Activated CD8-positive, alpha-beta memory T cell treated with anti-CD3 and anti-CD28 coated beads for 36 hours (primary cell): ENCODE data around the gene DAB1. TPM values are rescaled to one million over a fixed set of nuclear protein-coding genes. Genes with fewer than 3 reads are reported as not detected.

Experiments
- CTCF ChIA-PET: fragments of 350-600 bp; sonication (Branson Sonifier 250); formaldehyde crosslinking; loops from one replicate; lab custom pipeline; 2021; ENCODE audit warnings: antibody characterized with exemption; lab: Charles Lee
- POLR2A ChIA-PET: fragments of 350-600 bp; sonication (Branson Sonifier 250); formaldehyde crosslinking; loops from one replicate; lab custom pipeline; 2021; ENCODE audit warnings: antibody characterized with exemption; lab: Charles Lee
- total RNA-seq, 2 experiments: library from RNA; stranded (reverse); gene quantifications; one replicate each; pipeline ENCODE4 v1.2.3, GENCODE V29; 2021

DAB1 gene
- total RNA-seq, 2 experiments from 2014 or later: not detected

- ChIA-PET CTCF (no interaction called here), POLR2A (no interaction called here)
Observed at GRCh38 chr1:57327946-57328345, 95.9 kb downstream of the DAB1 start.

DNA sequence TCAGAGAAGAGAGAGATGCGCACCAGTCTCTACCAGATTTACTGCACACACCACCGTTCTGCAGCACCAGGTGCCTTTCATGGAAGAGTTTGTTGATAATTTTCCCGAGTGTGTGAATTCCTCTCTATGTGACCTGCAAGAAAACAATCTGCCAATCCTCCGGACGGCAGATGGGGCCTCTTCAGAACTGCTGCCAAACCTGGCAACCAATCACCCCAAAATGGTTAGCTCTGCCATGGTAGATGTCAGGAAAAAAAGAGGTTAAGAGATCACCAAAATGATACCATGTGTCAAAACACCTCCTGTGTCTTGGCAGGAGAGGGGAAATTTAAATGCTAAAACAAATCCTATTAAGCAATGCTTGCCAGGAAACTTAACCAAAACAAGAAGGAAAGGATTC, 96.5 kb downstream of the DAB1 start:
- POLR2A ChIA-PET: no interaction called here
- CTCF ChIA-PET: no interaction called here

- POLR2A ChIA-PET: no interaction called here
- CTCF ChIA-PET: no interaction called here
Observed at GRCh38 chr1:57325536-57325935, 98.3 kb downstream of the DAB1 start.

DNA sequence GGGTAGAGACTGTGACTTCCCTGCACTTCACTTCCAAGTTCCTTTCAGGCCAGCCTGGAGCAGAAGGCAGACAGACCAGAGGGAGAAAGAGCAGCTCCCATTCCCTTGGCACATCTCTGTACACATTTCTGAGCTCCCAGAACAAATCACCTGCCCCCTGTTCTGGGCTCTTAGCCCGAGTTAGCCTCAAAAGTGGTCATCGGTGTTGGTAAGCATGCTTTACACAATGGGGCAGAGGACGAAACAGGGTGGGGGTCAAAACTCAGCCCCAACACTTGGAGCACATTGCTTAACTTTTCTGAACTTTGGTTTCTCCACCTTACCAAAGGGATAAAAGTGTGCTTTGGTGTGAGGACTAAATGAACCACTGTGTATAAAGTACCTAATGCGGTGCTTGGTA, 98.7 kb downstream of the DAB1 start:
- ChIA-PET POLR2A (no interaction called here), CTCF (no interaction called here)

DNA sequence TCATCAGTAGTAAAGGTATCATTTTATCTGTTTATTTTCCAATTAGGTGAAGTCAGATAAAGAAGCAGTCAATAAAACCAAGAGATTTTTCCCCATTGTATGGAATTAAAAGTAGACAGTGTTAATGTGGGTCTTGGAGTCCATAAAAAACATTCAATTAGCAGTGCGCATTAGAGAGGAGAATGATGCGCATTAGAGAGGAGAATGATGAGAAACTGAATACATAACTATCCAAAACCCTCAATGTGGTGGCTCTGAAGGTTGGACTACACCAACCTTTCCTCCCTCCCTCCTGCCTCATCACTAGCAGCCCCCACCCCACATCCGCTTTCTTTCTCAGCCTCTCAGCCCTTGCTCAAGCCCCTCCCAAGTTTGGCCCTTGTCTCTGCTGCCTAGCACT, 99.5 kb downstream of the DAB1 start:
- POLR2A ChIA-PET: no interaction called here
- CTCF ChIA-PET: no interaction called here

- ChIA-PET POLR2A (no interaction called here), CTCF (no interaction called here)
Observed at GRCh38 chr1:57321776-57322175, 102.1 kb downstream of the DAB1 start.

DNA sequence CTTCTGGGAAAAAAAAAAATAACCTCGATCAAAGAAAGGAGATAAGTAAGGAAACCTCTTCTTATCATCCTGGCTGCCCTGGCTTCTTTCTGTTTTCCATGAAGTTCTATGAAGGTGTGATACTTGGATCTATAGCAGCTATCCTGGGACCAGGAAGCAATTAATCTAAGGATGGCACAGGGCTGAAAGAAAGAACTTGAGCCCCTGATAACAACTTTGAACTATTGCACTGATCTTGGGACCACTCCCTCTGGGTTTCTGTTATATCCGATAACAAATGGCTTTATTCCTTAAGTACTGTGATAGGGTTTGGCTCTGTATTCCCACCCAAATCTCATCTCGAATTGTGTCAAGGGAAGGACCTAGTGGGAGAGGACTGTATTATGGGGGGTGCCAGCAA, 104.1 kb downstream of the DAB1 start:
- POLR2A ChIA-PET: no interaction called here
- CTCF ChIA-PET: no interaction called here

GRCh38 chr1:57319165-57319564, 104.7 kb downstream of the DAB1 start:
- CTCF ChIA-PET: no interaction called here
- POLR2A ChIA-PET: no interaction called here

- ChIA-PET POLR2A (no interaction called here), CTCF (no interaction called here)
Observed at GRCh38 chr1:57316861-57317260, 107.0 kb downstream of the DAB1 start.

GRCh38 chr1:57316291-57316690, 107.6 kb downstream of the DAB1 start:
- ChIA-PET POLR2A (no interaction called here), CTCF (no interaction called here)

DNA sequence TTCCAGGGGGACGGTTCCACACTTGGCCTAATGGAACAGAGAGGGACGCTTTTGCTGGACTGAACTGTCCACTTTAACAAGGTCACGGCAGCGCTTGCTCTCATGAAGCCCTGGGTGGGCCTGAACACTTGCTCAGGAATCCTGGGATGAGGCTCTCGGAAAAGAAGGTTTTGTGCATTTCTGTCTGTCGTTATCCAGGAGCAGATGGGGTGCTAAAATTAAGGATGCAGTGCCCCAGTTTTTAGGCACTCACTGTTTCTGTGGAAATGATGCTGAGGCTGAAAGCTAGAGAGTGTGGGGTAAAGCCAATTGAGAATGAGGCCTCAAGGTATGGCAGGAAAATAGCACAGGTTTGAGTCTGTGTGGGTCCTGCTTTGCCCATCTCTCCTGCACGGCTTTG, 111.0 kb downstream of the DAB1 start:
- ChIA-PET CTCF (no interaction called here), POLR2A (no interaction called here)

GRCh38 chr1:57311411-57311810, 112.4 kb downstream of the DAB1 start:
- ChIA-PET POLR2A (no interaction called here), CTCF (no interaction called here)

- CTCF ChIA-PET: no interaction called here
- POLR2A ChIA-PET: no interaction called here
Observed at GRCh38 chr1:57311006-57311405, 112.9 kb downstream of the DAB1 start.

DNA sequence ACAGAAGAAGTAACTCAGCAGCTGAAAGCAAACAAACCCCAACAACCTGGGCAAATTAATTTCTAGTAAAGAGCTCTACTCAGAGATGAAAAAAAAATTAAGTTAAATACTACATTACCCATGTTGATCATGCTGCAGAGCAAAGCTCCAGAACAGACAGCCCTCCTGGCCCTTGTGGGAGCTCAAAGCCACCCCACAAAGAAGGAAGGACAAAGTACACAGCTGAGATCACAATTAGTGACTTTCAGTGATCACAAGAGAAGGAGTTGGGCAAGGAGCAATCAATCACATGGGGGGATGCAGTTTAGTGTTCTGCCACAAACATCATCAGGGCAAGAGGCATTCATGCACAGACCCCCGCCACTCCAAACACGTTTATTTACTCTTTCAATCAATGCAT, 114.2 kb downstream of the DAB1 start:
- CTCF ChIA-PET: no interaction called here
- POLR2A ChIA-PET: no interaction called here

GRCh38 chr1:57307392-57308170, 116.3 kb downstream of the DAB1 start:
- POLR2A ChIA-PET: no interaction called here
- CTCF ChIA-PET: no interaction called here

DNA sequence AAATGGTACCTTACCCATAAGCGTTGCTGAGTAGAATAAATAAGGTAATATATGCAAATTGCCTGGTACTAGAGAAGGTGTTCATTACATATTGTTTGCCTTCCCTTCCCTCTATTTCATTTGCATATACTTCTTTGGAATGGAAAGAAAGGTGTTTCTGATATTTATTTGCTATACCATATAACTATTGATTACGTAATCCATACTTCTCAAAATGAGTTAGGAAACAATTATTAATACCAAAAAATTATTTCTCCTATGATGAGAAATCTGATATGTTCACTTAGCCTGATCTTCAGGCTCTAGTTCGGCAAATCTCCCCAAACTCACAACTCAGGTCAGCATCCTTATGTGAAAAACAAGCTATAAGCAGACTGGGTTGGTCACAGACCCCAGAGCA, 119.3 kb downstream of the DAB1 start:
- ChIA-PET POLR2A (no interaction called here), CTCF (no interaction called here)

DNA sequence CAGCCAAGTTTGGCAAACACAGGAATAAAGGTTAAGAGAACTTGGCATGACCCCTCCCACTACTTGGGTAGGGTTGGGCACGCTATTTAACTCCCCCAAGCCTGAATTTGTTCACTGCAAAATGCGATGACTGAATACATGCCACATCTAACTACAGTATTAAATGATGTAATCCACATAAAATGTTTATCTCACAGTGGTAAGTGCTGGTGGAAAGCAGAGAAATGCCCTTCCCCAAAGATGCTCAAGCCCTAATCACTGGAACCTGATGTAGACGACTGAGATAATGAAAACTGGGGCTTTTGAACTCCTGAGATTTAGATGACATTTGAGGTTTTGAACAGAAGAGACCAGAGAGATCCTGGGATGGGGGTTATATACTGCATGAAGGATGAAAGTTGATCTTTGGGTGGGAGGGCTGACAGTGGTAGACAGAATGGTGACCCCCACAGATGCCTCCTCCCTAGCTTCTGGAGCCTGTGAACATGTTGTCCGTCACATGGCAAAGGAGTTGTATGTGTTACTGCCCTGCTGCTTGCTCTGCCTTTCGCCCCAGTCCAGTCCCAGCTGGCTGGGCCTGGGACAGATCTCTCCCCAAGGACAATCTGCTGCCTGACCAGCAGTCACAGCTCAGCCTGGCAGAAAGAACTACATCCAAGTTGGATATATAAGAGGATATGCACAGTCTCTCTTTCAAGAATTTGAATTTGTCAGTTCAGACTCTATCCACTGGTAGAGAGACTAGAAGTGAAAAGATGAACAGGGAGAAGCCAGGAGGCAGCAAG, 120.9 kb downstream of the DAB1 start:
- CTCF ChIA-PET: no interaction called here
- POLR2A ChIA-PET: no interaction called here

- ChIA-PET POLR2A (no interaction called here), CTCF (no interaction called here)
Observed at GRCh38 chr1:57300186-57300585, 123.7 kb downstream of the DAB1 start.

- POLR2A ChIA-PET: no interaction called here
- CTCF ChIA-PET: no interaction called here
Observed at GRCh38 chr1:57296726-57297250, 127.1 kb downstream of the DAB1 start.

DNA sequence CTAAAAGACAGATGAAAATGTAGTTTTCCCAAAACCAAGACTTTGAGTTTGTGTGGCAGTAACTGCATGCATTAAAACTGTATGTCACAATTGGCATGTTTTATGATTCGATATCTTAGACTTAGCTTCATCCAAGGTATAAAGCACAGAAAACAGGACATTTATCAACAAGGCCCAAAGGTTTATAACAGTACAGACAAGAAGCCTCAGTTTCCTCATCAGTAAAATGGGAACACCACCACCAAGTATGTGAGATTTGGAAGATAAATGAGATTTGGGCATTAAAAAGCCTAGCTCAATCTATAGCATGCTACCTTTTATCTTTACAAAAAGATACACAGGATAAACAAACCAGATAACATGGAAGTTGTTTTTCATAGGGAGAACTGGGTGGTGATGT, 128.5 kb downstream of the DAB1 start:
- CTCF ChIA-PET: no interaction called here

GRCh38 chr1:57294177-57294576, 129.7 kb downstream of the DAB1 start:
- ChIA-PET POLR2A (no interaction called here), CTCF (no interaction called here)

More for the DNA sequence above, 128.5 kb downstream of the DAB1 start:
- POLR2A ChIA-PET: no interaction called here
